AG09319 (cell line): ENCODE measurements around the gene SOX18.

Source experiments
- DNase-seq: peaks from one replicate; pipeline ENCODE4 v3.0.0-alpha.2; 2010; ENCODE audit warnings: low read depth; ENCODE audit errors: extremely low read depth
- TF ChIP-seq, protein P1 (sequence below): IDR thresholded peaks from 2 replicates; pipeline ENCODE4 v1.5.1; 2011; ENCODE audit warnings: low read depth, mild to moderate bottlenecking, inconsistent platforms, low read length, moderate library complexity

Gene SOX18

DNA sequence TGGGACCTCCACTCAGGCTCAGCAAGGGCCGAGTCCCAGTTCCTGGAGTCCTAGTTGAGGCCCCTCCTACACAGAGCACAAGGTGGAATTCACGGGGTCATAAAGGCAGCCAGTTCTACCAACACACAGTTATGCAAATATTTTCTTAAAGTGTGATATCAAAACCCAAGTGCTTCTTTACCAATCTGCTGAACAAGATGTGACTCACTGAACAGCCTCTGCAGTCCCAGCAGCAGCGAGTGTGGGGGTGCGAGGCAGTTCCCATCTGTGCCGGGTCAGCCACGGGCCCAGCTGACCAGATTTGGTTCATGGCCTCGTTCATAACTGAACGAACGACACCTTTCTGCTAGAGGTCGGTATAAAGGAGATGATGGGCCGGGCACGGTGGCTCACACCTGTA is 9.1 kb upstream of the SOX18 start:
- TF ChIP-seq, protein P1, sequence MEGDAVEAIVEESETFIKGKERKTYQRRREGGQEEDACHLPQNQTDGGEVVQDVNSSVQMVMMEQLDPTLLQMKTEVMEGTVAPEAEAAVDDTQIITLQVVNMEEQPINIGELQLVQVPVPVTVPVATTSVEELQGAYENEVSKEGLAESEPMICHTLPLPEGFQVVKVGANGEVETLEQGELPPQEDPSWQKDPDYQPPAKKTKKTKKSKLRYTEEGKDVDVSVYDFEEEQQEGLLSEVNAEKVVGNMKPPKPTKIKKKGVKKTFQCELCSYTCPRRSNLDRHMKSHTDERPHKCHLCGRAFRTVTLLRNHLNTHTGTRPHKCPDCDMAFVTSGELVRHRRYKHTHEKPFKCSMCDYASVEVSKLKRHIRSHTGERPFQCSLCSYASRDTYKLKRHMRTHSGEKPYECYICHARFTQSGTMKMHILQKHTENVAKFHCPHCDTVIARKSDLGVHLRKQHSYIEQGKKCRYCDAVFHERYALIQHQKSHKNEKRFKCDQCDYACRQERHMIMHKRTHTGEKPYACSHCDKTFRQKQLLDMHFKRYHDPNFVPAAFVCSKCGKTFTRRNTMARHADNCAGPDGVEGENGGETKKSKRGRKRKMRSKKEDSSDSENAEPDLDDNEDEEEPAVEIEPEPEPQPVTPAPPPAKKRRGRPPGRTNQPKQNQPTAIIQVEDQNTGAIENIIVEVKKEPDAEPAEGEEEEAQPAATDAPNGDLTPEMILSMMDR, result no peak
- DNase-seq, result no peak

DNA sequence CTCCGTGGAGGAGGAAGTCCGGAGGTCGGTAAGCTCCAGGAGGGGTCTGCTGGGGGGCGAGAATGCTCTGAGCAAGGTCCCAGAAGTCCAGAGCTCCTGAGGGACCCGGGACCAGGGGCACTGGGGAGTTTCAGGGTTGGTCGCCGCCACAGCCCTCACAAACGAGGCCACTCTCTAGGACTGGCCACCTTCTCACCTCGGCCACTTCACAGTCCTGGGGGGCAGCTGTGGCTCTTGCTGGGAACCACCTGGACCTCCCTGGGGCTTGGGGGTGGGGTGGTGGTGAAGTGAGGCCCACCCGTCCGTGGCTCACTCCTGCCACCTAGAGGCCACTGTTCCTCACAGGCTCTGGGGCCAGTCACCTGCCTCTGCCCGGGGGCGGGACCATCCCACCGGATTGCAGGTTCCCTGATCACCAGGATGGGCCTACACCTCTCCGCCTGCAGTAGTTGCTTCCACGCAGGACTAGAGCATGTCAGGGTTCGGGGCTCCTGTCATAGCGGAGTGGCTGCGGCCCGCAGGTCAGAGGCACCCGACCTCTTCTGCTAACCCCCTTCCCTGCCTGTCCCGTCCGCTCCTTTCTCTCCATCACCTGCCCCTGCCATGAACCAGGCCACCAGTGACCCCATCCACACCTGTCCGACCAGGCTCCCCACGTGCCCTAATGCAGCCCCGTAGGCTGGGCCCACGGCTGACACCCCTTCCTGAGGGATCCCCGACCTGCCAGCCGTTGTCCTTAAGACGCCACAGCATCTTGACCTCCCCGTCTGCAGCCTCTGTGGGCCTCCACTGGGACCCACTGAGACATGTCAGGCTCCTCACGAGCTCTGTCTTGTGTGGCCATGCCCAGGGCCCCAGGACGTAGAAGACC is 8.4 kb upstream of the SOX18 start:
- DNase-seq, result no peak
- TF ChIP-seq, protein P1, result peak; percentile 88

GRCh38 chr20:64056889-64057627 is 7.6 kb upstream of the SOX18 start:
- DNase-seq, result no peak
- TF ChIP-seq, protein P1, result no peak

DNA sequence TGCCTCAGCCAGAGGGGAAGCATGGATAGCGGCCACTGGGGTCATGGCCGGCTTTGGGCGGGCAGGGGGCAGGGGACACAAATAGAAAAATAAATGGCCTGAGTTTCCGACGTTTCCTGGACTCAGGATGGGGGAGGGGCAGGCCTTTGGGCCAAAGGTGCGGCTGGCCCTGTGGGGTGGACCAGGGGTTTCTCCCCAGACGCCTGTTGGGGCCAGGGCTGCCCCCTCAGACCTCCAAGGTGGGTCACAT is 7.1 kb upstream of the SOX18 start:
- TF ChIP-seq, protein P1, result no peak
- DNase-seq, result no peak

DNA sequence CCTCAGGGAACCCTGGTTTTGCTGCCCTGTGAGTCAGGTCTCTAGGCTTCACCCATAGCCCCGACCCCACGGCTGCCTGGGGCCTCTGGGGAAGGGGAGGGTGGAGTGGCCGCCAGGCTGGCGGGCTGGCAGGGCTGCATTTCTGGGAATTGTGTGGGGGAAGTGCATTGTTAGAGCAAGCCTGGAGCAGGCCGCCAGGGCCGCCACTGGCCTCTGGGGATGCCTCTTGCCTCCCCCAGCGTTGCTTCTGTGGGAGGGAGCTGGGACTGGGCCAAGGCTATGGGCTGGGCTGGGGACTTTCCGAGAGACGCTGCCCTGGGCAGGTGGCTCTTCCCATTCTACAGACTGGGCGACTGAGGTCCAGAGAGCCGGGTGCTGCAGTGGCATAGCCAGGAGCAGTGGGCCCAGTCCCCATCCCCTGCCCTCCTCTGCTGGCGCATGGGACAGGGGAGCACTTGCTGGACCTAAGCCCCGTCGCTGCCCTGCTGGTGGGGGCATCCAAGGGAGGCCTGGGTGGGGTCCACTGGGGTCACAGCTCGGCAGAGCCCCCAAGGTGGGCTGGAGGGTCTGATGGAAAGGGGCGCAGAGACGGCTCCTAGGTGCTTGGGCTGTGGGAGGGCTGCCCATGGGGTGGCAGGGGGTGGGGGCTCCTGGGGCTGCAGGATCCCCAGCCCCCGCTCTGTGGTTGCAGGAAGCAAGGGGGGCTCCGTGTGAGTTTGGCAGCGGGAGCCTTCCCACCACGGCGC is 6.6 kb upstream of the SOX18 start:
- DNase-seq, result no peak
- TF ChIP-seq, protein P1, result no peak

DNA sequence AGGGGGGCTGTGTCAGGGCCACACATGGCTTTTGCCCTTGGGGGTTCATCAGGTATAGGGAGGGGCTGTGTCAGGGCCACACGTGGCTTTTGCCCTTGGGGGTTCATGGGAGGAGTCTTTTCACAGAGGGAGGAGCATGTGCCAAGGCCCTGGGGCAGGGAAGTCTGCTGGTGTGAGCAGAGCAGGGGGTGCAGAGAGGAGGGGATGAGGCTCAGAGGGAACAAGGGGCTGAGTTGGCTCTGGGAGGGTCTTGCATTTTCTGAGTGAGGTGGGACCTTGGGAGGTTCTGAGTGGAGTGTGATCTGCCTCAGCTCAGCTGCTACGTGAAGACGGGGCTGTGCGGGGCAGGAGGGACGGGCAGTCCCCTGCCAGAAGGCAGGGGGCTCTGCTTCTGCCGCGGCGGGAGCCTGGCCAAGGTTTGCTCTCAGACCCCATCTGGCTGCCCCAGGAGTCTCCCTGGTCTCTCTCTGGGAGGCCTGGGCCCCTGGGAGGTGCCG is 6.0 kb upstream of the SOX18 start:
- DNase-seq, result no peak
- TF ChIP-seq, protein P1, result no peak
